Peyer's patch (tissue), 4 donors: ENCODE measurements around the gene TRIM47.

ENCODE experiments used
- CTCF ChIP-seq, 6 experiments: fragments of 450-650 bp in 4 of 6; fragments of 200-600 bp in 2 of 6; sonication (generic) in 1 of 6; IDR thresholded peaks; one replicate each; pipeline ENCODE4 v1.5.1; 2017 to 2019; ENCODE audit warnings: antibody characterized with exemption in 6 of 6, mild to moderate bottlenecking in 3 of 6, moderate library complexity in 1 of 6
- POLR2A ChIP-seq, 2 donors: fragments of 450-650 bp; IDR thresholded peaks; one replicate each; pipeline ENCODE4 v1.5.1; 2017; ENCODE audit warnings: antibody characterized with exemption in 2 of 2, mild to moderate bottlenecking in 2 of 2, moderate library complexity in 2 of 2

GRCh38 chr17:75925103-75925502 lies 46.7 kb upstream of the TRIM47 start:
- no peak for TF ChIP-seq POLR2A (IDR thresholded peaks at IDR 0.05)
- TF ChIP-seq CTCF (IDR thresholded peaks at IDR 0.05) = no peak
